Mammary epithelial cell (primary cell): ENCODE results near the gene PRR7.

Experiments used
- CTCF ChIP-seq, 2 donors: IDR thresholded peaks in 1 of 2; conservative IDR thresholded peaks in 1 of 2; 2 replicates each; pipeline ENCODE4 v1.5.1; 2011 to 2012; ENCODE audit warnings: inconsistent platforms in 2 of 2, low read length in 2 of 2, mild to moderate bottlenecking in 2 of 2, control low read depth in 1 of 2, low read depth in 1 of 2; ENCODE audit not compliant: insufficient read depth in 1 of 2; ENCODE audit errors: extremely low read depth in 1 of 2
- EZH2 ChIP-seq: IDR thresholded peaks from 2 replicates; pipeline ENCODE4 v1.6.1; 2012; ENCODE audit warnings: low read length, inconsistent platforms, borderline replicate concordance

GRCh38 chr5:177412603-177413233 lies 33.9 kb upstream of the PRR7 start:
- TF ChIP-seq CTCF (conservative IDR thresholded peaks at IDR 0.05 in 1 of 2, IDR thresholded peaks at IDR 0.05 in 1 of 2; ENCODE audit: extremely low read depth in 1 of 2, insufficient read depth in 1 of 2, low read depth in 1 of 2, low read length in 2 of 2) (no peak), EZH2 (no peak)
